A549 treated with AZD2906 at 1 μM for 4 hours (cell line): ENCODE results near the gene FAM13A. TPM values are rescaled to one million over a fixed set of nuclear protein-coding genes. Genes with fewer than 3 reads are reported as not detected.

ENCODE experiments used
- total RNA-seq: library from RNA; stranded (reverse); fragments of 200-300 nt; extraction: Qiagen RNA extraction; gene quantifications from 5 replicates; pipeline ENCODE4 v1.2.3, GENCODE V29; 2022

Gene FAM13A
- 5.0 to 6.4 TPM (median 5.7 TPM) in 5 replicates for total RNA-seq

GRCh38 chr4:89056953-89057398 lies at the start of gene FAM13A:
FAM13A (minus strand) TSS chr4:89057185; CDS start chr4:89056964, 221 bp downstream.

DNA sequence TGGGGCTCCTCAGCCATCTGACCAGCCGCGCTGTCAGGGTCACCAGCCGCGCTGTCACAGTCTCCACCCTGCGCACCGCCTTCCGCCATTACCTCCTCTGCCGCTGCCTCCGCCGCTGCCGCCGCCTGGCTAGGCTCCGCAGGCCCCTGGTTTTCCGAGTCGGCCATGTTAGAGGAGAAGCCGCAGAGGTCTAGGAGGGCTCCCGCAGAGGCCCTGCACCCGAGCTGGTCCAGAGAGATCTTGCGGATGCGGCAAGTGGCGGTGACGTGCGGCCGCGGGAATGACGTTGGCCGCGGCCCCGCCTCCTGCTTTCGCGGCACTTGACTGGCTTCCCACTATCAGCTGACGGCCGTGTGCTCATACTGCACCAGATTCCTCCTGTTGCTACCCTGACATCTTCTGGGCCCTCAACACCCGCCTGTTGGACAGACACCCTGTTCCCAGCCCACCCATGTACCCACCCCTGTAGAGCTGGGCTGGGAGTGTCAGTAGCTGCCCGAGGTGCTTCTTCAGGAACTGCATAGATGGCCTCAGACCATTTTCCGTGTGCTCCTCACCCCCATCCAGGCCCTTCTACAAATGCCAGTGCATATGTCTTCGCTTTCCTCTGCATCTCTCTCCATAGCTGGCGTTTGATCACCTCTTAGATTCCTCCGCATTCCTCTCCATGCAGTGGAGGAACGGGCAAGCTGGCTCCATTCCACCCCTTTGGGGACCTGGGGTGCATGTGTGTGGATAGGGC lies 359.2 kb downstream of the FAM13A start, which contains the start of gene NAP1L5:
NAP1L5 (minus strand) TSS at position 242 of the 742 bp plus-strand sequence; CDS start at position 167, 75 bp downstream.

Other genes starting within 250 kb of the FAM13A start
- gene TIGD2, start 54.3 kb upstream of the FAM13A start, total RNA-seq, result 4.9 to 7.8 TPM (median 5.8 TPM) in 5 replicates